DOHH2 (cell line): Measurements from ENCODE around the gene SIRT5.

Experiments
- H3F3A ChIP-seq: fragments of 200-600 bp; sonication (generic), shearing (Covaris generic); 2 replicates; pipeline ENCODE4 v1.6.0; 2016; ENCODE audit warnings: antibody characterized with exemption, mild to moderate bottlenecking; ENCODE audit not compliant: control insufficient read depth, insufficient read depth
- H3K27ac ChIP-seq: fragments of 200-600 bp; sonication (generic); 2 replicates; pipeline ENCODE4 v1.5.1; 2014; ENCODE audit warnings: low read depth, mild to moderate bottlenecking, low read length, moderate library complexity
- H3K27me3 ChIP-seq: fragments of 200-600 bp; sonication (generic); 2 replicates; pipeline ENCODE4 v1.6.1; 2014; ENCODE audit warnings: mild to moderate bottlenecking, low read length, mixed read lengths; ENCODE audit not compliant: control insufficient read depth
- H3K36me3 ChIP-seq: fragments of 200-600 bp; sonication (generic); 2 replicates; pipeline ENCODE4 v1.6.1; 2014; ENCODE audit warnings: mild to moderate bottlenecking, low read length, moderate library complexity, mixed read lengths; ENCODE audit not compliant: control insufficient read depth
- H3K4me1 ChIP-seq: fragments of 200-600 bp; sonication (generic); 2 replicates; pipeline ENCODE4 v1.6.1; 2014; ENCODE audit warnings: mild to moderate bottlenecking, low read length, mixed read lengths; ENCODE audit not compliant: control insufficient read depth
- H3K4me2 ChIP-seq: fragments of 200-600 bp; sonication (generic); 2 replicates; pipeline ENCODE4 v1.6.0; 2014; ENCODE audit warnings: mild to moderate bottlenecking, low read length, moderate library complexity
- H3K4me3 ChIP-seq: fragments of 200-600 bp; sonication (generic); 2 replicates; pipeline ENCODE4 v1.5.1; 2014; ENCODE audit warnings: mild to moderate bottlenecking, low read length, mixed read lengths
- H3K79me2 ChIP-seq: fragments of 200-600 bp; sonication (generic); 2 replicates; pipeline ENCODE4 v1.6.1; 2014; ENCODE audit warnings: mild to moderate bottlenecking, low read length, mixed read lengths; ENCODE audit not compliant: control insufficient read depth
- H3K9me2 ChIP-seq: fragments of 200-600 bp; sonication (generic); replicated peaks from 2 replicates; pipeline ENCODE4 v1.6.1; 2014; ENCODE audit warnings: mild to moderate bottlenecking, low read length, mixed read lengths; ENCODE audit not compliant: control insufficient read depth
- H3K9me3 ChIP-seq: fragments of 200-600 bp; sonication (generic); 2 replicates; pipeline ENCODE4 v1.6.1; 2014; ENCODE audit warnings: antibody characterized with exemption, low read length, mixed read lengths; ENCODE audit not compliant: control insufficient read depth, insufficient read depth
- H4K20me1 ChIP-seq: fragments of 200-600 bp; sonication (generic); 2 replicates; pipeline ENCODE4 v1.6.0; 2014; ENCODE audit warnings: low read depth, mild to moderate bottlenecking, antibody characterized with exemption, low read length, moderate library complexity; ENCODE audit not compliant: control insufficient read depth, insufficient read depth
- CTCF ChIP-seq: fragments of 200-600 bp; sonication (generic); IDR thresholded peaks from one replicate; pipeline ENCODE4 v1.5.1; 2014; ENCODE audit warnings: antibody characterized with exemption, mild to moderate bottlenecking, low read depth, low read length; ENCODE audit not compliant: poor library complexity, severe bottlenecking
- EZH2phosphoT487 ChIP-seq: fragments of 200-600 bp; sonication (generic); IDR thresholded peaks from 2 replicates; pipeline ENCODE4 v1.6.1; 2017; ENCODE audit warnings: borderline replicate concordance, mild to moderate bottlenecking, antibody characterized with exemption, low read length, moderate library complexity, mixed read lengths

Gene SIRT5

GRCh38 chr6:13574571-13575376 is at the start of gene SIRT5:
SIRT5 (plus strand) TSS chr6:13574601; CDS start chr6:13584111, 9,510 bp downstream.
- Histone ChIP-seq H3K9me2 (no peaks in the 10 kb centered on the region), H3K27me3 (no peaks in the 10 kb centered on the region), H3F3A (peaks cover 5% of the 10 kb centered on the region; the same call in 1 of the 2 replicates), H3K36me3 (peaks cover 5% of the 10 kb centered on the region; the same call in 1 of the 2 replicates), H3K4me1 (peaks cover 18% of the 10 kb centered on the region), H3K4me2 (peak within 1 kb of the TSS; percentile 96), H3K4me3 (peak within 1 kb of the TSS; percentile 92), H4K20me1 (no peaks in the 10 kb centered on the region), H3K9me3 (no peaks in the 10 kb centered on the region), H3K79me2 (peaks cover 23% of the 10 kb centered on the region), H3K27ac (peak within 1 kb of the TSS; percentile 89)
- TF ChIP-seq CTCF (peak; percentile 89), EZH2phosphoT487 (no peak)

GRCh38 chr6:13524801-13525508 is 49.4 kb upstream of the SIRT5 start:
- Histone ChIP-seq H3K27me3 (no peaks in the 10 kb centered on the region), H3K27ac (peak overlapping the region; percentile 87), H3K9me3 (no peaks in the 10 kb centered on the region), H3F3A (peaks cover 19% of the 10 kb centered on the region), H3K4me2 (peak overlapping the region; percentile 36), H4K20me1 (no peaks in the 10 kb centered on the region), H3K4me1 (peaks cover 58% of the 10 kb centered on the region), H3K36me3 (no peaks in the 10 kb centered on the region), H3K4me3 (0 out of 2 replicates have a peak overlapping the region, but pooled peaks have one; percentile 4), H3K9me2 (no peaks in the 10 kb centered on the region), H3K79me2 (no peaks in the 10 kb centered on the region)
- no peak for TF ChIP-seq CTCF
- TF ChIP-seq EZH2phosphoT487, result no peak

DNA sequence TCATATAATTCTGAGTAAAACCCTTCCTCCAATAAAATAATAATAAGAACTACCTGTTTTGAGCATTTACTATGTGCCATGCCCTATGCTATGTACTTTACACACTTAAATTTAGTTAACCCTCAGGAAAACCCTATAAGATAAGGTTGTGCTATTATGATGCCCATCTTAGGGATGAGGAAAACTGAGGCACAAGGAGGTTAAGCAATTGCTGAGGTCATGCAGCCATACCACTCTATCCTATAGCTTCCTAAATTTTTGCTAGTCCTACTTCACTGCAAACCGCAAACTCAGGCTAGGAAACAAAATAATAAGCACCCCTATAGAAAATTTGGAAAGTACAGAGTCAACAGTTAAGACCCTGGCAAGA is 48.1 kb upstream of the SIRT5 start:
- Histone ChIP-seq H4K20me1 (no peaks in the 10 kb centered on the region), H3K4me1 (peaks cover 58% of the 10 kb centered on the region), H3F3A (peaks cover 19% of the 10 kb centered on the region), H3K9me3 (no peaks in the 10 kb centered on the region), H3K36me3 (no peaks in the 10 kb centered on the region), H3K4me2 (peak overlapping the region; percentile 70), H3K27me3 (no peaks in the 10 kb centered on the region), H3K79me2 (no peaks in the 10 kb centered on the region), H3K4me3 (peak overlapping the region; percentile 61), H3K9me2 (no peaks in the 10 kb centered on the region), H3K27ac (peak overlapping the region; percentile 87)
- TF ChIP-seq EZH2phosphoT487 (no peak), CTCF (no peak)
